Subcutaneous adipose tissue (tissue), 4 donors: ENCODE measurements around the gene C19orf73. TPM values are rescaled to one million over a fixed set of nuclear protein-coding genes. Genes with fewer than 3 reads are reported as not detected.

ENCODE experiments used
- total RNA-seq, 4 donors: library from RNA; depleted of rRNA; stranded (reverse); fragments of >200 nt; gene quantifications; one replicate each; pipeline ENCODE4 v1.1.0, GENCODE V29; 2016
- TF ChIP-seq, protein P1 (sequence below): fragments of 450-650 bp; IDR thresholded peaks from one replicate; pipeline ENCODE4 v1.5.1; 2016; ENCODE audit warnings: low read depth, mild to moderate bottlenecking, control low read depth, antibody characterized with exemption, moderate library complexity

The C19orf73 gene
- total RNA-seq, 4 donors from 2014 or later = 1.1 to 6.5 (median 1.5) TPM; not detected in 1

DNA sequence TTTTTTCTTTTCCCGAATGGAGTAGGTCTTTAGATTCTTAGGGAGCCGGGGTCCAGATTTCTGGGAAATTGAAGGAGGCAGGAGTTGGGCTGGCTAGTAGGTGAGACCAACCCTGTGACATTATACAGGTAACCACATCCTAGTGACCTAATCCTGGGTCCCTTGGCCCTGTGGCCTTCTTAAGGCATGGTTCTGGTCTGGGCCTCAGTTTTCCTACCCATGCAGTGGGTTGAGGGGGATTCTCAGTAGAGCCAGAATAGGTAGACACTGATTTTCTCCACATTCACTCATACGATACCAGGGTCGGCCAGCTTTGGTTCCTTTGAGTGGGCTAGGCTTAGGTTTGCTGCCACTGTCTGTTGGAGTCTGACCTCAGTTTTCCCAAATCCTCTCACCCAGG, 7.6 kb upstream of the C19orf73 start:
- TF ChIP-seq, protein P1, sequence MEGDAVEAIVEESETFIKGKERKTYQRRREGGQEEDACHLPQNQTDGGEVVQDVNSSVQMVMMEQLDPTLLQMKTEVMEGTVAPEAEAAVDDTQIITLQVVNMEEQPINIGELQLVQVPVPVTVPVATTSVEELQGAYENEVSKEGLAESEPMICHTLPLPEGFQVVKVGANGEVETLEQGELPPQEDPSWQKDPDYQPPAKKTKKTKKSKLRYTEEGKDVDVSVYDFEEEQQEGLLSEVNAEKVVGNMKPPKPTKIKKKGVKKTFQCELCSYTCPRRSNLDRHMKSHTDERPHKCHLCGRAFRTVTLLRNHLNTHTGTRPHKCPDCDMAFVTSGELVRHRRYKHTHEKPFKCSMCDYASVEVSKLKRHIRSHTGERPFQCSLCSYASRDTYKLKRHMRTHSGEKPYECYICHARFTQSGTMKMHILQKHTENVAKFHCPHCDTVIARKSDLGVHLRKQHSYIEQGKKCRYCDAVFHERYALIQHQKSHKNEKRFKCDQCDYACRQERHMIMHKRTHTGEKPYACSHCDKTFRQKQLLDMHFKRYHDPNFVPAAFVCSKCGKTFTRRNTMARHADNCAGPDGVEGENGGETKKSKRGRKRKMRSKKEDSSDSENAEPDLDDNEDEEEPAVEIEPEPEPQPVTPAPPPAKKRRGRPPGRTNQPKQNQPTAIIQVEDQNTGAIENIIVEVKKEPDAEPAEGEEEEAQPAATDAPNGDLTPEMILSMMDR = no peak

DNA sequence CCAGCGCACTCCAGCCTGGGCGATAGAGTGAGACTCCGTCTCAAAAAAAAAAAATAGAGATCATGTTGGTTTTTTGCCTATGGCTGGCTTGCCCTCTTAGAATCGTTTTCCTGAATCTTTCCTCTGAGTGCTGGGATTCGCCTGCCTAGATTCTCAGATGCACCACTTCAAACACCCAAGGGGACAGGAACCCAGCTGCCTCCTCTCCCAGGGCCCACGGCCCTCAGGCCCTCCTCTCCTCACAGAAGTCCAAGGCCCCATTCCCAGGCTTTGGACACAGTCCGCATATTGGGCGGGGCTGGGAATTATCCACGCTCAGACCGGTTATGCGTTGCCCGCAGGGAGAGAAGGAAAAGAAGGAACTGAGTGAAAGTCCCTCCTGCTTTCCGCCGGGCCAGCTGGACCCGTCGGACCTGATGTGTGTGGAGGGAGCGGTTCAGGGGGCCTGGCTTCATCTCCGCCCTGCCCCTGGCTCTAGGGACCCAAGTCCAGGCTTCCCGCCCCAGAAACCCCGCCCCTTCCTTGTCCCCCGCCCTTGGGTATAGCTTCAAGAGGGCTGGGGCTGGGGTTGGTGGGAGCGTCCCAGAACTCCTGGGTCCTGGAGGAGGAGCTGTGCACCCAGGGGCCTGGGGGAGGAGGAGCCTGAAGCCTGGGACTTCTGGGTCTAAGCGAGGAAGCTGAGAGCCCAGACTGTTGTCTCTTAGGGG, 6.2 kb upstream of the C19orf73 start:
- TF ChIP-seq, protein P1 = no peak

DNA sequence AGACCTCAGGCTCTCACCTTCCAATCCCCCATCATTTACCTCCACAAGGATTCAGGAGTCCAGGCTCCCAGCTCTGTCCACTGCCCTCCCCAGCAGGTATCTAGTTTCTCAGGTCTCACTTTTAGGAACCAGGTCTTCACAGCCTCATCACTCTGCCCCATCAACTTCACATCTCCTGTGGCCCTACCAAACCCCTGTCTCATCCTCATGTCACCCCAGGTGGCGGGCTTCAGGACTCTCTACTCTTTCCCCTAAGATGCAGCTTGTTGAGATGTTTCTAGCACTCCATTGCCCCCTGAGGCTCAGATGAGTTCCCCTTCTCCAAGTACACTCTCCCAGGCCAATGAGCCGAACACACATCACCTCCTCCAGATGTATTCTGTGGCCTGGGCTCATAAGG, 1.9 kb upstream of the C19orf73 start:
- TF ChIP-seq, protein P1 = no peak

DNA sequence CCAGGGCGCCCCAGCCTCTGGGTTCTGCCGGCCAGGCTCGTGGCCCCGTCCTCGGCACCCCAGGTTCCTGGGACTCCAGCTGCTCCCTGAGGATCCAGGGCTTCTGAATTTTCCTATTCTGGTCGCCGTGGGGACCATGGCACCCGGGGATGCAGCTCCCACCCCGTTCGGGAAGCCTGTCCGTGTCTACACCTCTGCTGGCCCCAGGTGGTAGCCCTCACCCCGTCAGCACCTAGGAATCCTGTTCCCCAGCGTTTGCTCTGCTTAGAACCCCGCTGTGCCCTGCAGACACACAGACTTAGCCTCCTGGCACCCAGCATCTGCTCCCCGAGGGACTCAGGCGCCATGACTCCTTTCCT, 1.4 kb upstream of the C19orf73 start:
- TF ChIP-seq, protein P1 = no peak

DNA sequence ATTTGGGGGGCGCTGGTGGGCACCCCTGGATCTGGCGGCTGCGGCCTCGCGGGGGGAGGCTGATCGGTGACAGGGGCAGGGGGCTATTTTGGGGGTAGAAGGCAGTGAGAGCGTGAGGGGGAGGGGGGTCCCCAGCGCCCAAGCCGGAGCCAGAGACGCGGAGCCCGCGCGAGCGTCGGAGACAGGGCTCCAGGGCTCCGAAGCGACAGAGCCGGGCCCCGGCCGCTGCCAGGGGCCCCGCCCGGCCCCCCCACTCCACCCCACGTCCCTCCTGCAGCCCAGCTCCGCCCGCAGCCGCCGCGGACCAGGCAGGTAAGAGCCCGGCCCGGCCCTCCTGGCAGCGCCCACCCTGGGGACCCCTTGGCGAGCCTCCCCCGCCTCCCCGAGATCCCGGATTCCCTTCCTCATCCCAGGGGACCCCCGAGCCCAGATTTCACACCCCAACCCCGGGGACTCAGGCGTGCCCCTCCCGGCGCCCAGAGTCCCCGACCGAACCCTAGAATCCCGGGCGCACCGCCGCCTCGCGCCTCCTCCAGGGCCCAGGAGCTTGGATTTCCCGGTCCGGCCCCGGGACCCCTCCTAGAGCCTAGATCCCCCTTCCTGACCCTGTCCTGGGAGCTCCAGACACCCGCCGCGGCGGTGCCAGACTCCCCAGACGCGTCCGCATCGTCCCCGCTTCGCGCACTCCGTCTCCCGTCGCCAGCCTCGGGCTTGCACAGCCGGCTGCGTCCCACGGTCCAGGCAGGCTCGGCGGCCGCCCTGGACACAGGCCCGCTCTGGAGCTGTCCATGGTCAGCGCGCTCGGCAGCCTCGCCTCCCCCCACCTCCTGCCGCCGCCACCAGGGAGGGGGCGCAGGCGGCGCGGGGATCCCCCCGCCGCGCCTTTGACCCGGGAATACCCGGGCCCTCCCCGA, 725 bp upstream of the C19orf73 start, which contains the start of gene PPFIA3:
TSS of gene PPFIA3 (plus strand) at position 134 of the 914 bp plus-strand sequence. CDS start 8,330 bp downstream, outside the sequence.
- TF ChIP-seq, protein P1 = no peak

DNA sequence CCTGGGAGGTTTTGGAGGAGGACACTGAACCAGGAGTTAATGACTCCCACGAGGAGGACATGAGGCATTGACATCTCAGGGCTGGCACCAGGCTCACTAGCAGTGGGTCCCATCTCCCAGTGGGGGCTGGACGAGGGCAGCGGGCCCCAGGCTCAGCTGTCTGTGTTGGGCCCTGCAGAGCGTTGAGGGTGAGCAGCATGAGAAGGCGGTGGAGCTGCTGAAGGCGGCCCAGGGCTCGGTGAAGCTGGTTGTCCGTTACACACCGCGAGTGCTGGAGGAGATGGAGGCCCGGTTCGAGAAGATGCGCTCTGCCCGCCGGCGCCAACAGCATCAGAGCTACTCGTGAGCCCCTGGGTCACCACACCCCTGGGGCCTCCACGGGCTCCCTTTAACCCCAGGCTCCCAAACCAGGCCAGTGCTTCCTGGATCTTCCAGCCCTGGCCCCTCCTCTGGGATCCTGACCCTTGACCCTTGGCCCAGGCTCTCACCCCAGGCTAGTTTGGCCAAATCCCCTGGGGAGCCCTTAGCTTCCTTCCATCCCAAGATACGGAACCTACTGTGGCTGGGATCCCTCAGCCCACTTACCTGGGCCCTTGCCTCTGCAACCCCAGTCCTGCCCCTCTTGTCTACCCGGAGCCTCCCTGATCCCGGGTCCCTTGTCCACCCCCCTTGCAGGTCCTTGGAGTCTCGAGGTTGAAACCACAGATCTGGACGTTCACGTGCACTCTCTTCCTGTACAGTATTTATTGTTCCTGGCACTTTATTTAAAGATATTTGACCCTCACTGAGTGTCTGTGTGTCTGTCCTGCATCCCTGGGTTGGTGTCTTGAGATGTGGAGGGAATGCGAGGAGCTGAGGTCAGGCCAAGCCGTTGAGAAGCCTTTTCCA, 1.0 kb downstream of the C19orf73 start:
- TF ChIP-seq, protein P1 = no peak
